GM19455 (cell line): Measurements from ENCODE around the gene TAGLN3.

ENCODE experiments used
- ATAC-seq: cut with Tn5 transposase; IDR thresholded peaks from one replicate; pipeline ENCODE4 v1.9.1; 2021; ENCODE audit not compliant: unreplicated experiment

The TAGLN3 gene

DNA sequence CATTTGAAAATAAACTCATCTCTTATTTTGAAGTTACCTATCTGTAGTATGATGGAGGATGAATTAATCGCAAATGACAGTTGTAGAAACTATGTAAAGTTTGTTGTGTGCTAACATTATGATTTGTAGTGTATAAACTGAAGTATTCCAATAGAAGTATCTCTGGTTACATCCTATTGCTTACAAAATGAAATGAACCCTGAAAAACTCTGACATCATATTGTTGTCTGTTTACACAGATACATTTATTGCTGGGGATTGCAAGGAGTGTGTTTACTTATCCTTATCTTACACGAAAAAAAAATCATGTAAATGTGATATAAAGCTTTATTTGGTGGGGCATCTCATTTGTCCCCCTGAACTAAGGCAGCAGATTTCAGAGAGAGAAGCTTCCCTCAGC lies 22.5 kb upstream of the TAGLN3 start:
- ATAC-seq: no peak

DNA sequence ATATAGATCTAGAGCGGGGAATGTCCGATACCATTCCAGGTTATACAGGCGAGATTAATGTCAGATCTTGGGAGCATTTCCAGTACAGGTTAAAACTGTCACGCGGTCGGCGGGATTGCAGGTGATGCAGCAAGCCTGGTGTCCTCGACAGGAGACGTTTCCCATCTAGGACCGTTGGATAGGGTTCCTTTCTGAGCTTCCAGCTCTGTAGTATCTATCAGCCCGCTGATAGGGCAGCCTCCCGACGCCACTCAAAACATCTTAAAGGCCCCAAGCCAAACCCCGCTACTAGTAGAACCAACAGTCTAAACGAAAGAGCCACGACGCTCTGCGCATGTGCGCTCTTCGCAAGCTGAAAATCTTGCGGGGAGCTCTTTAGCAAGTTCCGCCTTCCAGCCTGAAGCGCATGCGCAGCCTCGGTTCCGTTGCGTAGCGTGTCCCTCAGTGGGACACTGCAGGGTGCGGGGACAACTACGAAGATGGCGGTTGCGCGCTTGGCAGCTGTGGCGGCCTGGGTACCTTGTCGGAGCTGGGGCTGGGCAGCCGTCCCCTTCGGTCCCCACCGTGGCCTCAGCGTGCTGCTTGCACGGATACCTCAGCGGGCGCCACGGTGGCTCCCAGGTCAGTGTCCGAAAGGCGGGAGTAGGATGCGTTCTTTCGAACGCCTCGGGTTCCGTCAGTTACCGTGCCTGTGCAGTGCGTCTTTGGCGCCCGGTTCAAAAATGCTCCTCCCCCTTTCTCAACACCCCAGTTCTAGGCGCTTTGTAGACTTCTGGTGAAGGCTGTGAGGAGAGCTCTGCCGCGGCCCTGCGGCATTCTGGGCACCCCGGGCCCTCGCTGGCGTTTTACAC lies 19.9 kb upstream of the TAGLN3 start, which contains the start of gene ABHD10:
ABHD10 (plus strand) TSS at position 444 of the 851 bp plus-strand sequence; CDS start at position 480, 36 bp downstream.
- ATAC-seq: peak; percentile 98

DNA sequence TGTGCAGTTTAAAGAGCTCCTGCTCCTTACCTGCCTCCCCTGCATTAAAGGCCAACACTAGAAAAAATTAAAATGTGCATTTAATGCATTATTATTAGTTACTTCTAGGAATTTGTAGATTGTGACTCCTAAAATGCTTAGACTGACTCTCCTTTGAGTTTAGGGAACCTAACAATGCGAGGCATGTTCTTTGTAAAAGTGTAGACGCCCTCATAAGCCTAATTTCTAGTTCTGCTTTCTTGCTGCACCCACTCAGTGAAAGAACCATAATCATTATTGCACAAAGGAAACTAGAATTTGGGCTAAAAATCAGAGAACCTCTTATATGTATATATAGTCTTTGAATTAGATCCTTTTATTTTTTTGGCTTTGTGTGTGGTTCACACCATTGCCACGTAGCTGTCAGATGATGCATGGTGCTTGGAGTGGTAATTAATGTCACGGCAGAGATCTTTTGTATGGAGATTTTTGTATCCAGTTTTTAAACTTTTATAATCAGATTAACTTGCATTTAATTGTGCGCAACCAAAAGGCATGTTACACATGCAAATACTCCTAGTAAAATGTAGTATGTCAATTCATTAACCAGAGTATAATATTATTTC lies 19.2 kb upstream of the TAGLN3 start:
- ATAC-seq: peak; percentile 40

DNA sequence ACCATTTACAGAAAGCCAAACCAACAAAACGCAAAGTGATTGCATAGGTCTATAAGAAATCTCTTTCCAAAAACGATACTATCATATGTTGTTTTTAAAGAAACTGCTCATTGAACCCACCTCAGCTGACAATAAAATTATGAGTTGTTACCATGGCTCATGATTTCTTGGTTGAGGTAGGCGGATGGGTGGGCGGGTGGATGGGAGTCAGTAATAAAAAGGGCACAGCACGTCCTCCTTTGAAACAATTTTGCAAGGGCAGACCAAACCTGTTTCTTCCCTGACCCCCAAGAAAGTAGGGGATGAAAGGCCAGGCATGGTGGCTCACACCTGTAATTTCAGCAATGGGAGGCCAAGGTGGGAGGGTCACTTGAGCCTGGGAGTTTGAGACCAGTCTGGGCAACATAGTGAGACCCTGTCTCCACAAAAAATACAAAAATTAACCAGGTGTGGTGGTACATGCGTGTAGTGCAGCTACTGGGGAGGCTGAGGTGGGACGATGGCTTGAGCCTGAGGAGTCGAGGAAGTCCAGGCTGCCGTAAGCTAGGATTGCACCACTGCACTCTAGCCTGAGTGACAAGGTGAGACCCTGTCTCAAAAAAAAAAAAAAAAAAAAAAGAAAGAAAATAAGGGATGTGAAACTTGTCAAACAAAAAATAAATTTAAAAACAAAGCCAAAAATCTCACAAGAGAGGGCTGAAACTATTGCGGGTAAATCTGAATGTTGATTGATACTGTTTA lies 17.8 kb upstream of the TAGLN3 start:
- ATAC-seq: no peak

DNA sequence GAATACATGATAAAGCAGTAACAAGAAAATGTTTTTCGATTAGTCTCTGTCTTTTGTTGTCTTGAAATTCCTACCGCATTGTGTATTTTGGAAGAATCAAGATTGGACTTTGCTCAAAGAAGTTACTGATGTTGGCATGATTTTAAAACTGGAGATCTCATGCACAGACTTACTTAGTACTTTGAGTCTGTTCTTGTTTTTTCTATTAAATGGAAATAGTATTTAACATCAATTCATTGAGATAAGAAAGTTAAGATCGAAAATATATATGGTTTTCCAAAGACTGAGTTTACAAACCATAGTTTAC lies 17.3 kb upstream of the TAGLN3 start:
- ATAC-seq: no peak

DNA sequence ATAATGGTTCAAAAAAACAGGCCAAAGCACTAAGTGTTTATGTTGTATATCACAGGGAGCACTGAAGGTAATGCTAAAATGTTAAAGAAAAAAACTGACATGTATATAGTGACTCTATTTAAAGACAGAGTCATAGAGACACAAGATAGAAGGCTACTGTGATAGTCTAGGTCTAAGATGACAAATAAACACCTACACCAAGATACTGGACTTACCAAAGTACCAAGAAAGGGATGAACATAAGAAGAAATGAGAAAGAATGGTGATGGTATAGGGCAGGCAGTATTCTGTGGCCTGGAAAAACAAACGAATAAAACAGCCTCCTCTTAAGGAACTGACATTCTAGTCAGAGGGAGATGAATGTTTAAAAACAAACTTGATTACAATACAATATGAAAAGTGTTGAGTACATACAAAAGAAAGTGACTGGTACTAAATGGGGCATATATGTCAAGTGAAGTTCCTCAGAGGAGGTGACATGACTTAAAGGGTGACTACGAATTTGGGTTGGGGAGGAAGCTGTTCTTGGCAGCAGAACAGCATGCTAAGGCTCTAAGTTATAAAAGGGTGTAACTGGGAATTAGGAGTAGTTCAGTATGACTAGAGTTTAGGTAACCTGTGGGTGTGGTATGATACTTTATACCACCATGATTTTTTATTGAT lies 14.0 kb upstream of the TAGLN3 start:
- ATAC-seq: no peak

DNA sequence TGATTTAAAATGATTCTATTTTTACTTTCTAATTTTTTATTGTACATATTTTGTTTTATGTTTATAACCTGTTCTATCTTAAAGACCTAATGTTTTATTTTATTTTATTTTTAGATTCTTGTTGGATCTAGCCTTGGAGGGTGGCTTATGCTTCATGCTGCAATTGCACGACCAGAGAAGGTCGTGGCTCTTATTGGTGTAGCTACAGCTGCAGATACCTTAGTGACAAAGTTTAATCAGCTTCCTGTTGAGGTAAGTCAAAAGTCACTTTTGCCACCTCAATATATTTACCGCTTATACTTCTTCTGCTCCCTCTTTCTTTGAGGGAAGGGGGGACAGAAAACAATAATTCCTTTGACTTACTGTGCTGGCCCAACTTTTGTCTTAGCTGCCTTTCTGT lies 11.9 kb upstream of the TAGLN3 start:
- ATAC-seq: no peak

DNA sequence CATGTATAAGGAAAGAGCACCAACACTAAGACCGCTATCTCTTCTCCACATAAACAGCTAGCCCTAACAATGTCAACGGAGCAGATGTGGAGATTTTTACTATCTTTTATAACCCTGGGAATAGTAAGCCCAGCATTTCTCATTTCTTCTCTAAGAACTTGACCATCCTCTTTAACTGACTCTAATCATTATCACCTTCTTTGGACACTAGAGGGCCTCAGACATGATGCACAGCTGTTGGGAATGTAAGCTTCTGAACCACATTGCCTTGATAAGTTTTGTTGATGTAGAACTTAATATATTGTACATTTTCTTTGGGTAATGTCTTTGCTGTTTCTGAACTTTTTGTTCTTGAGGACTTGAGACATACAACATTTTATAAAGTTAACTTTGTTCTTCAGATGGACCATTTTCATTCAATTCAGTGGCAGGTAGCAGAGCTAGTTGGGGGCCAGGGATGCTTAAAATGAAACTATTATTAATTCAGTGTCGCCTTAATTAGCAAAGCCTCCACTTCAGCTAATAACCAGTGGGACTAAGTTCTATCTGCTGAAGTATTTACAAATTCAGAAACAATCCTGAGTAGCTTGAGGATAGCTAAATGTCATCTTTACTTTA lies 9.6 kb upstream of the TAGLN3 start:
- ATAC-seq: peak; percentile 84

DNA sequence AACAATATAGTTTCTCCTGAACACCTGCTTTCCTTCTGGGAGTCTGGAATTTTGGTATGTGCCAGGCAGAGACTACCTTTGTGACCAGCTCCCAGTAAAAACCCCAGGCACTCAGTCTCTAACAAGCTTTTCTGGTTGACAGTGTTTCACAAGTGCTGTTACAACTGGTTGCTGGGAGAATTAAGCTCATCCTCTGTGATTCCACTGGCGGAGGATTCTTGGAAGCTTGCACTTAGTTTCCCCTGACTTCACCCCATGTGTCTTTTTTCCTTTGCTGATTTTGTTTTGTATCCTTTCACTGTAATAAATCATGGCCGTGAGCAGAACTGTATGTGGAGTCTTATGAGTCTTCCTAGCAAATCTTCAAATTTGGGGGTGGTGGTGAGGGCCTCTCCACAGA lies 5.7 kb upstream of the TAGLN3 start:
- ATAC-seq: no peak

DNA sequence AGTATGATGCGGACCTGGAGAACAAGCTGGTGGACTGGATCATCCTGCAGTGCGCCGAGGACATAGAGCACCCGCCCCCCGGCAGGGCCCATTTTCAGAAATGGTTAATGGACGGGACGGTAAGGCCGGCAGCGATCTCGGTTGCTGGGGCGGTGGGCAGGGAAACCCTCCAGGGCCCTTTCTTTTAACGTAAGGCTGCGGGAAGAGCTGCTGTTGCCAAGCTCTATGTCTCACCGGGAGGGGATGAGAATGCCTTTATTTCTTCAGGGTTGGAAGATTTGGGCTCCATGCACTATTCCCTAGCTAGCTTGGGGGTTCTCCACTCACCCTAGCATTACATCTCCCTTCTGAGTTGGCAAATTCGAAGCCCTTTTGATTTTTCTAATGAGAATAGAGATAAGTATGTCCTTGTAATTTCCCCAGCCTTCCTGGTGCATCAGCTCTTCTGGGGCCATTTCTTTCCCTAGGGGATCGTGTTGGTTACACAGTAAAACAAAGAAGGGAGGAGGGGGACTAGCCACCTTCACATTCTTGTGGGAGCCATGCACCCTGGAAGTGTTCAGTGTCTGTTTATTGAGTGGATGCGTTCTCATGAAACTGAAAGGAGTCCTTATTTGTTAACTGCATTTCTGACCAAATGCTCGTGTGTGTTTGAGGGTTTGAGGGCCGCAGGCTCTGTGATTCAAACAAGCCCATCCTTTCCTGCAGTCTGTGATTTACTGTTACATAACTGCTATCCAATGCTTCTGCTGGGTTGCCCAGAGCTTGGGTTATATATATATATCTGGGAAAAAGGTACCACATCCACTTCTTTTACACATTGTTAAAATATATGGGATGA lies 982 bp downstream of the TAGLN3 start:
- ATAC-seq: no peak

DNA sequence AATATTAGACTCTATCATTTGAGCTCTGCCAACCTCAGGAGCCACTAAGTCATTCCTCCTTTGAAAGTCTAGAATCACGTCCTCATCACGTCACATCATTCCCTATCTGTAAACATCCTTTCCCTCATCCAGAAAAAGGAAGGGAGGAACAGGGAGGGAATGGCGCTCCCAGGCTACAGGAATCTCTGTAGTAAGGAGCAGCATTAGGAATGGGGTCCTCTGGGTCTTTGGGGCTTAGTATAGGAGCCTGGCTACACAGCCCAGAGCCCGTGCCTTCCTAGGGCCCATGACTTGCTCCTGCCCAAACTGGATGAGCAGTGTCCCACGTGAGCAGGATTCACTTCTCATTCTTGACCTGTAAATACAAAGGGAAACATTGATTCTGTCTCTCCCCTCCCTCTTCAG lies 1.6 kb downstream of the TAGLN3 start:
- ATAC-seq: no peak

DNA sequence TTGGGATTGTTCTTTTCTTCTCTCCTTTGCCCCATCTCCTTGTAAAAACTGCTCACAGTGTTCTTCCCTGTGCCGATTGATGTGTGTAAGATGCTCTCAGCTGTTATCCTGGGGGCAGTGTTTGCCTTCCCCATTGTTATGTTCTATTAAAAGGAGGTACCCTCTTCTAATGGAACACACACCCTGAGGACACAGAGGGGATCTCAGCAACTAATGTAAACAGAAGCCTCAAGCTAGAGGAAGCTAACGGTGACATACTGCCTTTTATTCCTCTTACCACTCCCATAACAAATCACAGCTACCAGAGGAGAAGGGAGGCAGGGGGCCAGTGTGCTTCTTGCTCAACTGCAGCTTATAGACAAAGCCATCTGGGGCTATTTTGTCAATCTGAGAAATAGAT lies 2.2 kb downstream of the TAGLN3 start:
- no peak for ATAC-seq

DNA sequence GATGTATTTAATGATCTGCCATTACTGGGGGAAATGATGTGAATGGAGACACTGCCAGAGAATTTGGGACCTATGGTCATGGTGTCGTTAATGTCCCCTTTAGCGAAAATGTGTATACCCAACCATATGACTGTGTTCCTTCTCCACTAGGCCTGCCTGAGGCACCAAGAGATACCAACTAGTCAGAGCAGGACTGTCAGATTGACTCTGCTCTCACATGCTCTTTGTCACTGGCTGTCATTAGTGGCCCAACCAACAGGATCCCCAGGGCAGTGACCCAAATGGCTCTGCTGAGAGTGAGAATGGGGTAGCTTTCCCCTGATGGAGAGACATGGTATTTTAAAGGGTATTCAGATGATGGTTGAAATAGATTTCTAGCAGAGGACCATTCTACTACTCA lies 2.8 kb downstream of the TAGLN3 start:
- ATAC-seq: no peak

DNA sequence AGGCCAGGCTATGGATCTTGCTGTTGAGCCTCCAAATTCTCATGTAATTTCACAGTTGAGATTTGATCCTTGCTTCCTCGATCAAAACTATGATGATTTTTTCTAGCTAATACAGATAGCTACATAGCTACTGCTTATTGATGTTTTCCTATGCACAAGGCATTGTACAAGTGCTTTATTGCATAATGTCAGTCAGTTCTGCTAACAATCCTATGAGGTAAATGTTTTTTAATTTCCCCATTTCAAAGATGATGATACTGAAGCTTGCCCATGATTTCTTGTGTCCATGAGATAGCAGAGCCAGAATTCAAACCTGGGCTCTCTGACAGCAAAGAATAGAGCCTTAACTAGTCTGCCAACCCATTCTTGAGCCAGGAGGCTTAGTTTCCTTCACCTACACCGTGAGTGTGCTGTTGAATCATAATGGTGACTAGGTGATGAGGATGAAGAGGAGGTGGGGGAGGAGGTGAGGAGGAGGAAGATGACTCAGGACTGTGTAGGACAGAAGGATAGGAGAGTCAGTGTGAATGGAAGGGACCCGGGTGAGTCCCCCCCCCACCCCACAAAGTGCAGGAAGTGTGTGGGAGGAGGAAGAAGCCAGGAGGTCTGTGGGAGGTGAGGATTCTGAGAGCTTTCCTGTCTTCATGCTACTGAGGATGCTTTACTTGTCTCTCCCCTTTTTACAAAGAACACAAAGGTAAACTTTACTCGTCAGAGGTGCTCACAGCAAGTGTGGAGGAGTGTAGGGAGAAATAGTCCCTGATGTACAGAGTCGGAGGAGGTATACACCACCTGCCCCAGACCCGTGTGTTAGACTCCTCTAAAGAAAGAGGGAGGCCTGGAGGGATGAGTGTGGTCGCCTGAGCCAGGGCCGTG lies 3.6 kb downstream of the TAGLN3 start:
- ATAC-seq: no peak

DNA sequence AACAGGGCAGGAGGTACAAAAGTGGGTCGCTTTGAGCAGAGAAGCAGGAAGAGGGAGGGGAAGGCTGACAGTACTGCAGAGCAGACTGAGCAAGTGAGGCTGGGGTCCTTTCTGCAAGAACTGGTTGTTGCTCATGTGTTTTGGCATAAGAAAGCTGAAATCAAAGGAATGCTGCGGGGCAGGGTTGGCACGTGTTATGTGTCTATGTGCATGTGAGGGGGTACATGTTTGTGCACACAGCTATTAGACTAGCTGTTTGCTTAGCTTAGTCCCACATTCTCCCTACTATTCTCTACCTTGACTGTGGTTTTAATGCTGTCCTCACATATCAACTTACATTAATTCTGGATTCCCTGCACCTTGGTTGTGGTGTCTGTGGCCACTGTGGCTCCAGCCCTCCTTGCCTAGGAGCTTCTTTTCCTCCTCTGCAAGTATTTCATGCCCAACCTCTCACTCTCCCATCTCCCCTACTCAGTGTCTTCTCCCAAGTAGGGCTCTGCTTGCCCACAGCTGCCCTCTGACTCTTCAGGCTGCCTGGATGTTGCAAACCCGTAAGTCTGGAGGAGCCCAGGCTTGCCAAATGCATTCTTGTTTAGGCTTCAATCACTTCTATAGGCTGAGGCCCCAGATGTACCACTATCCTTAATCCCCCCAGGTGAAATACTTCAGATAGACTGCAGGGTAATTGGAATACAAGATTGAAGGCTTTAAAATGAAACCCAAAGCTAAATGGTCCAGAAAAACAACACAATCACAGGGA lies 4.8 kb downstream of the TAGLN3 start:
- no peak for ATAC-seq

DNA sequence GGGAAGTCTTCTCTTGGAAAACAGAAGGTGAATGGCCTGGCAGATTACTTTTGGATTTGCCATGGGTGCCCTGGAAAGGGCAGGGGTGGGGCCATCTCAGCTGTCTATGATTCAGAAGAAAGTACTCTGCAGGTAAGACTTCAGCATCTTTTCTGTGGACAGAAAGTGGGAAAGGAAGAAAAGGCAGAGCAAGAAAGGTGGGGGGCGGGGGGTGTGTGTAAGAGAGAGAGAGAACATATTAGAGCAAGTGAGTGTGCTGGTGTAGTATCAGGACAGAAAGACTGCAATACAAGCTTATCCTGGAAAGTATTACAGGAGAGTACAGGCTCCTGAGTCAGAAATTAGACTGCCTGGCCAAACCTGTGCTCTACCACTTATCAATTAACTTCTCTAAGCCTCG lies 5.5 kb downstream of the TAGLN3 start:
- no peak for ATAC-seq

DNA sequence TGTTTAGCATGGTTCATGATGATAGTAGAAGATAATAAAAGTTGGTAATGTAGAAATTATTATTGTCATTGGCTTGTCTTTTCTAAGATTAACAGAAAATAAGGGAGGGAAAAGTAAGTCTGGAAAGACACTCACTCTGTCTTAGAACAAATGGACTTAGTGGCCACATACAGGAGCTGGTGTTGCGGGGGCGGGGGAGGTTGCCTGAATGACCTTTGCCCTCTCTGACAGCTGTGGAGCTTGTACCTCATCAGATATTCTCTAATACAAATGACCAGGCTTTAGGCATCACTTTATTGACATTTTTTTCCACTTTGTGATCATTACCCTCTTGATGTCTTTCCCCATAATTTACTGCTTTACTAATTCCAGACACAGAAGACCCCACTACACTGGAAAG lies 5.9 kb downstream of the TAGLN3 start:
- ATAC-seq: no peak

DNA sequence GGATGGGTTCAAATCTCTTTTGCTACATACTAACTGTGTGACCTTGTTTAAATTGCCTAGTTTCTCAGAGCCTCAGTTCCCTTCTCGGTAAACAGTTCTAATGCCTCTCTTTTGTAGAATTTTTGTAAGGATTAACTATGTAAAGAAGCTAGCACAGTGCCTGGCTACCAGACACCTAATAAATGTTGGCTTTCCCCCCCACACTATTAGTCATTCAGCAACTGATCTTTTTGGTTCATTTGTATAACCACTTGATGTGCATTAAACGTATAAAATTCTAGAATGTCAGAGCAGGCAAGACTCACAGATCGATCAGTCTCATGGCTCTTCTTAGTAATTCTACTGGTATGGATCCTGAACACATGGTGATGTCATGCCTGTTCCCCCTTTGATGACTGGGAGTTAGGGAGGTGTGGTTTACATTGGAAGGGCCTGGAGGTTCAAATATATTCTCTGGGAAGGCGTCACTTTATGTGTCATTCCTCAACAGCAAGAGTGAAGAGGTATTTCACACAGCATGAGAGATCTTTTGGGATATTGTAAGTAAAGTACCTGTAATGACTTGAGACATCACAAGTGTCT lies 6.5 kb downstream of the TAGLN3 start:
- ATAC-seq: no peak
